SU-DHL-6 (cell line): ENCODE measurements around the gene PDCD6IP.

Experiments
- H2AFZ ChIP-seq: fragments of 200-600 bp; sonication (generic); 2 replicates; pipeline ENCODE4 v1.6.1; 2014; ENCODE audit warnings: low read depth, mild to moderate bottlenecking, moderate library complexity, mixed read lengths, antibody characterized with exemption, low read length; ENCODE audit not compliant: severe bottlenecking
- H3F3A ChIP-seq: fragments of 200-600 bp; shearing (Covaris generic); 2 replicates; pipeline ENCODE4 v1.6.0; 2016; ENCODE audit warnings: antibody characterized with exemption, mild to moderate bottlenecking; ENCODE audit not compliant: insufficient read depth
- H3K27ac ChIP-seq: fragments of 200-600 bp; sonication (generic); 2 replicates; pipeline ENCODE4 v1.5.1; 2016; ENCODE audit warnings: low read depth, mild to moderate bottlenecking, low read length, moderate library complexity, mixed read lengths
- H3K27me3 ChIP-seq: fragments of 200-600 bp; sonication (generic), shearing (Covaris generic); 2 replicates; pipeline ENCODE4 v1.6.0; 2014; ENCODE audit warnings: mild to moderate bottlenecking, low read length
- H3K36me3 ChIP-seq: fragments of 200-600 bp; sonication (generic); 2 replicates; pipeline ENCODE4 v1.6.1; 2014; ENCODE audit warnings: mild to moderate bottlenecking, low read length, mixed read lengths
- H3K4me2 ChIP-seq: fragments of 300-600, 200-600 bp; shearing (Covaris generic), sonication (generic); 2 replicates; pipeline ENCODE4 v1.6.0; 2014; ENCODE audit warnings: low read length, low read depth, mild to moderate bottlenecking; ENCODE audit not compliant: poor library complexity, severe bottlenecking
- H3K4me3 ChIP-seq: fragments of 200-600 bp; sonication (generic); 2 replicates; pipeline ENCODE4 v1.5.1; 2014; ENCODE audit warnings: antibody characterized with exemption, low read length, mild to moderate bottlenecking, mixed read lengths; ENCODE audit not compliant: insufficient read depth, poor library complexity, severe bottlenecking
- H3K79me2 ChIP-seq: fragments of 200-600 bp; sonication (generic); 2 replicates; pipeline ENCODE4 v1.6.1; 2014; ENCODE audit warnings: mild to moderate bottlenecking, low read length, moderate library complexity; ENCODE audit not compliant: insufficient read depth
- H3K9ac ChIP-seq: fragments of 200-600 bp; sonication (generic); 2 replicates; pipeline ENCODE4 v1.7.0; 2014; ENCODE audit warnings: mild to moderate bottlenecking, low read length
- H3K9me2 ChIP-seq: fragments of 200-600 bp; sonication (generic); replicated peaks from 2 replicates; pipeline ENCODE4 v1.6.1; 2014; ENCODE audit warnings: low read length; ENCODE audit not compliant: insufficient read depth
- H3K9me3 ChIP-seq: fragments of 200-600 bp; sonication (generic); 2 replicates; pipeline ENCODE4 v1.6.1; 2014; ENCODE audit warnings: low read length, mixed read lengths; ENCODE audit not compliant: insufficient read depth
- H4K20me1 ChIP-seq: fragments of 200-600 bp; sonication (generic); 2 replicates; pipeline ENCODE4 v1.6.1; 2014; ENCODE audit warnings: low read depth, mild to moderate bottlenecking, antibody characterized with exemption, low read length, moderate library complexity, mixed read lengths
- EZH2phosphoT487 ChIP-seq: fragments of 200-600 bp; sonication (generic), shearing (Covaris generic); conservative IDR thresholded peaks from 2 replicates; pipeline ENCODE4 v1.6.1; 2018; ENCODE audit warnings: mild to moderate bottlenecking, antibody characterized with exemption, low read length, moderate library complexity, mixed read lengths
- TF ChIP-seq, protein P1 (sequence below): fragments of 200-600 bp; sonication (generic); IDR thresholded peaks from one replicate; pipeline ENCODE4 v1.5.1; 2017; ENCODE audit warnings: antibody characterized with exemption, mild to moderate bottlenecking, low read length, moderate library complexity; ENCODE audit not compliant: insufficient read depth, poor library complexity, severe bottlenecking

The PDCD6IP gene

DNA sequence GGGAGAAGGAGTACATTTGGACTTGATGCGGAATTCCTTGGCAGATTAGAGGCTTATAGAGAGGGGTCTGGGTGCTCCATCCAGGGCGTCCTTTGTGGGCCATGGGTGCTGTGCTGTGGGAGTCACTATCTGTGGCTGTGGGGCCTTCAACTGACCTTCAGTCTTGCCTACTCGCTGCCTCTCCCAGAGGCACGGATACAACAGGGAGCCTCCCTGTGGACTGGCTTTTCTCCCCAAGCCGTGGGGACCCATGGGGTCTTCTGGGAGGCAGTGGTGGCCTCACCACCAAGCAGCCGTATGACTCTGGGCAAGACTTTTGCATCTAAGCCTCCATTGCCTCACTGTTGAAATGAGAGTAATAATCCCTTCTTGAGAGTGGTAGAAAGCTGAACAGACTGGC is 83.9 kb downstream of the PDCD6IP start:
- Histone ChIP-seq H4K20me1 (no peaks in the 10 kb centered on the region), H3K4me2 (no peak overlapping the region), H3F3A (no peaks in the 10 kb centered on the region), H3K27me3 (no peaks in the 10 kb centered on the region), H2AFZ (no peak overlapping the region), H3K9me3 (no peaks in the 10 kb centered on the region), H3K9ac (no peak overlapping the region), H3K27ac (no peak overlapping the region), H3K4me3 (no peak overlapping the region), H3K36me3 (no peaks in the 10 kb centered on the region), H3K79me2 (no peaks in the 10 kb centered on the region), H3K9me2 (no peaks in the 10 kb centered on the region)
- TF ChIP-seq EZH2phosphoT487, result no peak
- TF ChIP-seq, protein P1, sequence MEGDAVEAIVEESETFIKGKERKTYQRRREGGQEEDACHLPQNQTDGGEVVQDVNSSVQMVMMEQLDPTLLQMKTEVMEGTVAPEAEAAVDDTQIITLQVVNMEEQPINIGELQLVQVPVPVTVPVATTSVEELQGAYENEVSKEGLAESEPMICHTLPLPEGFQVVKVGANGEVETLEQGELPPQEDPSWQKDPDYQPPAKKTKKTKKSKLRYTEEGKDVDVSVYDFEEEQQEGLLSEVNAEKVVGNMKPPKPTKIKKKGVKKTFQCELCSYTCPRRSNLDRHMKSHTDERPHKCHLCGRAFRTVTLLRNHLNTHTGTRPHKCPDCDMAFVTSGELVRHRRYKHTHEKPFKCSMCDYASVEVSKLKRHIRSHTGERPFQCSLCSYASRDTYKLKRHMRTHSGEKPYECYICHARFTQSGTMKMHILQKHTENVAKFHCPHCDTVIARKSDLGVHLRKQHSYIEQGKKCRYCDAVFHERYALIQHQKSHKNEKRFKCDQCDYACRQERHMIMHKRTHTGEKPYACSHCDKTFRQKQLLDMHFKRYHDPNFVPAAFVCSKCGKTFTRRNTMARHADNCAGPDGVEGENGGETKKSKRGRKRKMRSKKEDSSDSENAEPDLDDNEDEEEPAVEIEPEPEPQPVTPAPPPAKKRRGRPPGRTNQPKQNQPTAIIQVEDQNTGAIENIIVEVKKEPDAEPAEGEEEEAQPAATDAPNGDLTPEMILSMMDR, result no peak

GRCh38 chr3:33883538-33883950 is 85.1 kb downstream of the PDCD6IP start:
- Histone ChIP-seq H3K4me2 (peak overlapping the region; percentile 42), H3K27me3 (no peaks in the 10 kb centered on the region), H2AFZ (peak overlapping the region; percentile 70), H3K27ac (no peak overlapping the region), H3K79me2 (no peaks in the 10 kb centered on the region), H3K9me2 (no peaks in the 10 kb centered on the region), H3K4me3 (no peak overlapping the region), H3K36me3 (no peaks in the 10 kb centered on the region), H3K9me3 (no peaks in the 10 kb centered on the region), H3K9ac (no peak overlapping the region), H4K20me1 (no peaks in the 10 kb centered on the region), H3F3A (no peaks in the 10 kb centered on the region)
- no peak for TF ChIP-seq EZH2phosphoT487
- TF ChIP-seq, protein P1, result peak; percentile 72

- H4K20me1 ChIP-seq, result no peaks in the 10 kb centered on the region
- no peak overlapping the region for H3K9ac ChIP-seq
- H3K36me3 ChIP-seq, result no peaks in the 10 kb centered on the region
- no peaks in the 10 kb centered on the region for H3K9me3 ChIP-seq
- H3K4me2 ChIP-seq, result peak overlapping the region; percentile 42
- no peak overlapping the region for H3K27ac ChIP-seq
- H2AFZ ChIP-seq, result peak overlapping the region; percentile 70
- no peaks in the 10 kb centered on the region for H3K9me2 ChIP-seq
- TF ChIP-seq, protein P1, result no peak
- no peak for TF ChIP-seq EZH2phosphoT487
- no peaks in the 10 kb centered on the region for H3K79me2 ChIP-seq
- H3F3A ChIP-seq, result no peaks in the 10 kb centered on the region
- no peak overlapping the region for H3K4me3 ChIP-seq
- H3K27me3 ChIP-seq, result no peaks in the 10 kb centered on the region
Measured at GRCh38 chr3:33883951-33884561, 85.6 kb downstream of the PDCD6IP start.
